ENCODE measurements around the gene CLK3. TPM values are rescaled to one million over a fixed set of nuclear protein-coding genes. Genes with fewer than 3 reads are reported as not detected.

CLK3 gene
- total and polyA plus RNA-seq, 10 of the 15 experiments (the other 5 are each of a cell fraction or from before 2014, with no cell fraction given), result 3.3 to 169 (median 66.2) TPM

GRCh38 chr15:74630284-74631086 is 14.8 kb downstream of the CLK3 start (continued):
- TF ChIP-seq POLR2AphosphoS2 (IDR thresholded peaks at IDR 0.05; ENCODE audit: low read depth, low read length) (no peak), TARDBP (IDR thresholded peaks at IDR 0.05; ENCODE audit: borderline replicate concordance) (no peak), JUNB (IDR thresholded peaks at IDR 0.05) (no peak), ATF2 (IDR thresholded peaks at IDR 0.05; ENCODE audit: low read length) (no peak), TAF1 (IDR thresholded peaks at IDR 0.05; ENCODE audit: borderline replicate concordance, low read depth, low read length) (no peak), FOXK2 (IDR thresholded peaks at IDR 0.05) (no peak), MEF2B (IDR thresholded peaks at IDR 0.05; ENCODE audit: partially characterized antibody, poor library complexity, severe bottlenecking) (peak; percentile 85), ZBTB40 (IDR thresholded peaks at IDR 0.05; ENCODE audit: borderline replicate concordance) (no peak), CBX5 (IDR thresholded peaks at IDR 0.05; ENCODE audit: low read depth) (no peak), RAD51 (IDR thresholded peaks at IDR 0.05) (peak; percentile 84), EGR1 (IDR thresholded peaks at IDR 0.05; ENCODE audit: borderline replicate concordance in 1 of 2, low read depth in 2 of 2, low read length in 2 of 2) (no peak), ZNF384 (IDR thresholded peaks at IDR 0.05; ENCODE audit: borderline replicate concordance, low read depth, low read length) (no peak), EED (IDR thresholded peaks at IDR 0.05; ENCODE audit: low read depth) (no peak), CBX3 (IDR thresholded peaks at IDR 0.05; ENCODE audit: borderline replicate concordance, low read depth) (no peak)
